ENCODE measurements around the gene RXRA.

Gene RXRA

DNA sequence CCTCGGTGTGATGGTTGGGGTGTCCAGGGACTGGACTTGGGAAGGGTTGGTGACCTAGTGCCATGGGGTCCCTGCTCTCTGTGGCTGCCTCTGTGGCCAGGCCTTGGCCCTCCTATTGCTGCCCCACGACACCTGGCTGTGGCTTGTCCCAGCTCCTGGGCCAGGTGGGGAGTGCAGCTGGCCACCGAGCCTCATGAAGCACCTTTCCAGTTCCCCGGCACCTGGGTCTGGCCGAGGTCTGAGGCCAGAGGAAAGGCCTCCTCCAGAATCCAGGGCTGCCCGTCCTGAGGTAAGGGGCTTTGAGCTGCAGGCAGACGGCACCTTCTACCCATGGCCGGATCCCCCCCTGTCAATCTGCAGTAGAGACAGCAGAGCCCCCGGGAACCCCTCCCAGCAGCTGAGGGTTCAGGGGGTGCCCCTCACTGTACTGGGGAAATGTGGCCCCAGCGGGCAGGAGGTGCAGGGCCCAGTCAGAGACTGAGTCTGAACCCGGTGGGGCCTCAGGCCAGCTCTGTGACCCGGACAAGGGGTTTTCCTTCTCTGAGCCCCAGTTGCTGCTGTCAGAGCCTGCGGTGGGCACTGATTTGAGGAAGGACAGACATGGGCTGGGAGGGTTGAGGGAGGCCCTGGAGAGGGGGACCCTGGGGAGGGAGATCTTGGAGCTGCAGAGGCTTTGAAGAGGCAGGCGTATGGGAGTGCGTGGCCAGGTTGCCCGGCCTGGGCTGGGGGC lies 54.5 kb downstream of the RXRA start:
- in situ Hi-C loops (cut with MboI; ENCODE audit: low sequenced_read_pairs), result no loop called here

DNA sequence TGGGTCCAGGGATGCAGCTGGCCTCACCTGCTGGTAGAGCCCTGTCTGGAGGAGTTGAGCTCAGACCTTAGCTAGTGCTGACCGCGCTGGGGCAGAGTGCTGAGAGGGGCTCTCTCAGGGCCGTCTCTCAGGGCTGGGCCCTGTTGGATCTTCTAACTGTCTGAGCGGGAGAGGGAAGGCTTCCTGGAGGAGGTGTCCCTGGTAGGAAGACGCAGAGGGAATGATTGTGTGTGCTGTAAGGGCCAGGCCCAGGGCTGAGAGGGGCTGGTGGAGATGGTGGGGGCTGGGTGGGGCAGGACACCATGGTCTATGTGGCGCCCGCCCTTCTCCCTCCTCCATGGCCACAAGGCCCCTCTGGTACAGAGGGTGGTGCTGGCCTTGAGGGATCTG lies 55.0 kb downstream of the RXRA start:
- in situ Hi-C loops (cut with MboI; ENCODE audit: low sequenced_read_pairs), result no loop called here

DNA sequence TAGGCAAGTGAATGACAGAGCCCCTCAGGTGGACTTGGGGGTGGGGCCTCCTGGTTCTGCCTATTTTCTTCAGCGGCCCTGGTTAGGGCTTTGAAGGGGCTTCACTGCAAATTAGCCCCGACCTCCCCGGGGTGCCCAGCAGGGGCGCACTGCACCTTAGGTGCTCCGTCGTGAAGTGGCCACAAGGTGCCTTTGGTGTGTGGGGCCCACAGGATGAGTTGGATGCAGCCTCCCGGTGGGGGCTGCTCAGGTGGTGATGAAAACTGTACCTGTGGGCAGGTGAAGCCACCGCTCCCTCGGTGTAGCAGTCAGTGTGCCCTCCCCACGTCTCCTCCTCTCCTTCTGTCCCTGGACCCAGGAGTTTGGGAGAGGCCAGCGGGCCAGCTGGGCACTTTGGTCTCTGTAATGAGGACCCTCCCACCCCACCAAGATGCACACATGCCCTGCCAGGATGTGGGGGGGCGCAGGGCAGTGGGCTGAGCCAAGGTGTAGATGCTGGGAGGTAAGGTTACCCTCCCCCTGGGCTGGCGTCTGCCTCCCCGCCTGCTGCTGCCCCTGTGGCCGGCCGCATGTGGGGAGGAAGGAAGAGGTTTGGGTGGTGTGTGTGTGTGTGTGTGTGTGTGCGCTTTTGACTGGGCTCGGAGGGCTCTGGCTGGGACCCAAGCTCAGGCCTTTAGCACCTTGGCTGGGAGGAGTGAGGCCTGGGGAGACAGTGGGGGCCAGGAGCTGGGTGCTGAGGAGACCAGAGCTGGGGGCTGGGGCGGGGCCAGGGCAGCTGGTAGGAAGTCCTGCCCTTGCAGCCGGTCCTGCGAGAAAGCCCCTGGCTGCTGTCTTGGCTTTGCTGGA lies 55.6 kb downstream of the RXRA start:
- in situ Hi-C loops (cut with MboI; ENCODE audit: low sequenced_read_pairs), result no loop called here

DNA sequence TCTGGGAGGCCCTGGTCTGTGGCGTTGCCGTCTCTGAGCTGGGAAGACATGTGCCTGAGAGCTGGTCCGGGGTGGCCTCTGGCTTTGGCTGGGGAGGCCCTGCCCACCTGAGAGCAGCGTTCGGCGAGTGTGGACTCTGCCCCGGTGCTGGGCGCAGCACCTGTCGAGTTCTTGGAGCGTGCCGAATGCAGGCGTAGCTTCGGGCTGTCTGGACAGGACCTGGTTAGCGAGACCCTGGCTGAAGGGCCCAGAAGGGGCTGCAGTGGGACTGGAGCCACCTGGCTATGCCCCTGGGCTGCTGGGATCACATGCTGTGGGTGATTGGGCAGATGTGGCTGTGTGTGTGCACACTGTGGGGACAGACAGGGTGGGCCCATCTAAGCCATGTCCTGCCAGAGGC lies 56.5 kb downstream of the RXRA start:
- in situ Hi-C loops (cut with MboI; ENCODE audit: low sequenced_read_pairs), result no loop called here

DNA sequence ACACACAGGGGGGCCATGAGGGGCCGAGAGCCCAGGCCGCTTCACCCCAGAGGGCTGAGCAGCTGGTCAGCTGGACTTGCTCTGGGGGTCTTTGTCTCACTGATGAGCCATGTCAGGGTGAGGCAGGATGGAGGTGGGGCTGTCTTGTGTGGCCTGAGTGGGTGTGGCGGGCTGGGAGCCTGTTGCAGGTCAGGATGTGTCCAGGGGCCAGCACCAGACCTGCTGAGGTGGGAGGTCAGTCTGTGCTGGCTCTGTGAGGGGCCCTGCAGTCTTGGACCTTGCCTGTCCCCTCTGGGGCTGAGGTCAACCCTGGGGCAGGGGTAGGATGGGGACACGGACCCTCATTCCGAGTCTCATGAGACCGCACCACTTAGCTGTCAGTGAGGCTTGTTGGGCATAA lies 56.9 kb downstream of the RXRA start:
- in situ Hi-C loops (cut with MboI; ENCODE audit: low sequenced_read_pairs), result no loop called here

DNA sequence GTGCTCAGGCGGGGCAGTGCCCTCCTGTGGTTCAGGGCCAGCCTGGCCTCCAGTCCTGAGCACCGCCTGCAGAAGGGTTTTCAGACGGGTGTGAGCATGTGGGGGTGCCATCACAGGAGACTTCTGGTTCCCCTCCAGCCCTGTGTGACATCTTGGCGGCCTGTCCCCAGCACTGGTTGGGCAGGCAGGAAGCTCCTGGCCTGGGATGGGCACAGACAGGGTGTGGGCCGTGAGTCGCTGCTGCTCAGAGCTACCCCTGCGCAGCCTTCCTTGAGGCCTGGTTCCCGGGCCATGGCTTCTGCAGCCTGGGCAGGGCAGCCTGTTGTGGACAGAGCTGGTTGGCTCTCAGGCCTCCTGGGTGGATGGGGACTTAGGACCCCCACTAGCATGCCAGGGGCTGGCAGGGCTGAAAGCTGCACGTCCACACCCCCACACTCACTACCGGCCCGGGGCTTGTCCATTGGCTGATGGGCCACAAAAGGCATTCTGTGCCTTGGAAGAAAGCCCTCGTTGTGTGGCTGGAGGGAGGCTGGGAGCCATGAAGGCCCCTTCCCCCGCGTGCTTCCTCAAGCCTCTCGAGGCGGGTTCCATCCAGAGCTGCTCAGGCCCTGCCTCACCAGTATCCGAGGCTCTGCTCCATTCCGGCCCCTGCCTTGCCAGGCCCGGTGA lies 58.7 kb downstream of the RXRA start:
- in situ Hi-C loops (cut with MboI; ENCODE audit: low sequenced_read_pairs), result no loop called here

DNA sequence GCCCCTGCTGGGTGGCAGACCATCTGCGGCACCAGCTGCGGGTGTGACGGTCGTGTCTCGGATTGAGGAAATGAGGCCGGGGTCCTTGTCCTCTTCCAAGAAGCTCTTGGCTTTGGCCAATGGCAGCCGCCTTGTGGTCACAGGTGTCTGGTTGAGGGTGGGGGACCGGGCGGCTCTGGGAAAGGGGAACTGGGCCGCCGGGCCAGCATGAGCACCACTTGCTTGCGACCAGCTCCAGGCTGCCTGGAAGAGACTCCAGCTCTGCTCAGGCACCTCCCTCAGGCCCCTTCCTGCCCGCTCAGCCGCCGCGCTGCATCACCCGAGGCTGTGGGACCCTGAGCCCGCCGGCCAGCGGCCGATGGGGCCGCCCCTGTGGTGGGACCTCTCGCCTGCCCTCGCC lies 59.7 kb downstream of the RXRA start:
- in situ Hi-C loops (cut with MboI; ENCODE audit: low sequenced_read_pairs), result no loop called here

DNA sequence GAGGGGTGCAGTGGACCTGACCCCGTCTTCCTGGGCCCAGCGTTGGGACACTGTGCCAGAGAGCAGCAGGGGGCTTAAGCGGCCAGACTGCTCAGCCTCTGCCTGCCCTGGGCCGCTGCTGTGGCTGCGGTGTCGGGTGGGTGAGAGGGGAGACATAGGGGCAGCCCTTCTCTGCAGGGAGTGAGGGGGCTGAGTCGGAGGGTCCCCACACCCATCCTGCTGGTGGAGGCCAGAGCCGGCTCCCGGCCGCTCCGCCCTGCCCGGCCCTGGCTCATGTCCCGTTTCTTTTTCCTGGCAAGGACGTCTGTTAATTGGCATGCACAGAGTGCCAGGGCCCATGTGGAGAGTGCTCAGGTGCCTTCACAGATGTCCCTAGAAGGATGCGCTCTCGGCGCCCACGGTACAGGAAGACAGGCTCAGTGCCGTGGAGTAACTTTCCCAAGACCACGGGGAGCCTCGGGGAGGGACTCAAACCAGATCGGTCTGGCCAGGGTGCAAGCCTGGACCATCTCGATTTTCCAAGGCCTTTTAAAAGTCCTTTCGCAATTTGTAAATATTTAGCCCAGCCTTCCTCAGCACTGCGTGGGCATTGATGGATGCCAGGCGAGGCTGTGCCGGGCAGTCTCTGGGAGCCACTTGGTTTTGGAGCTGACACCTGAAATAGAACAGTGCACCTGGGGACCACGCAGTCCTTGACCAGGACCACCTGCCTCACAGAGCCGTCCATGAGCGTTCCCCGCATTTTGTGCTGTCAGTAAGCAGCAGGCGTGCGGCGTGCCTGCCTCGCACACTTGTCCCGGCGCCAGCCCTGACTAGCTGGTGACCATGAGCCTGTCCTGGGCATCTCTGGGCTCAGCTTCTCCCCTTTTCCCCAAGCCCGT lies 60.9 kb downstream of the RXRA start:
- in situ Hi-C loops (cut with MboI; ENCODE audit: low sequenced_read_pairs), result no loop called here

DNA sequence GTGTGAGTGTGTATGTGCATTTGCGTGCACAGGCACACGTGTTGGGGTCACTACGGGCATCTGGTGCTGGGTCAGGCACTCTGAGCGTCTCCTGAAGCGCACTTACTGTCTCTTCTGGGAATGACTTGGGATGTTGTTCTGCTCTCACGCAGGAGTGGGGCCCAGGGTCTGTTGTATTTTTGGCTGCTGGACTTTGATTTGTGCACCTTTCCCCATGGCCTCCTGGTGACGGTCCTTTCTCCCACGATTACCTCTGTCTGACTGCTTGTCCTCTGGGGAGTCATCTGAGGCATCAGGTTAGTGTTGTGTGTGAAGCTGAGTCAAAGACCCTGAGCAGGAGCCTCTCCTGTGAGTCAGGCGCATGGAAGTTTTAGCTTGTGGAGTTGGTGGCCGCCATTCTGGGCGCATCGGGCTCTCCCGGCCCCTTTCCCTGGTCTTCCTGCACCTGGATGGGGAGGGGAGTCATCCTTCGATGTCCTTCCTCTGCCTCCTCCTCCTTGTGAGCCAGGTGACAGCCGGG lies 62.1 kb downstream of the RXRA start:
- in situ Hi-C loops (cut with MboI; ENCODE audit: low sequenced_read_pairs), result no loop called here

DNA sequence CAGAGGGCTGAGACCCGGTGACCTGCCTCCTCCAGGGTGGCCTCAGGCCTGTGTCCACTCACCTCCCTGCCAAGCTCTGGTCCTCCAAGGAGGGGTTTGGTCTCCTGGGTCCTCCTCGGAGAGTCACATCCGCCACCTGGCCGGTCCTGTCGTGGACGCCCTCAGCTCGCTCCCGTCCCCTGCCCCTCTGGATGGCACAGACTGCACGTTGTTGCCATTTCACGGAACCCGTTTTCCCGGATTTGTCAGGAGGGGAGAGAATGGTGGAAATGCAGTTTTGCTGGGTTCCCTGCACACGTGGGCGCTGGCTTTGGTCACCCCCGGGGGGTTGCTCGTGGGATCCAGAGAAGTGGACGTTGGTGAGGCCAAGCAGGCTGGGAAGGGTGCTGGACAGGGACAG lies 62.7 kb downstream of the RXRA start:
- in situ Hi-C loops (cut with MboI; ENCODE audit: low sequenced_read_pairs), result no loop called here

DNA sequence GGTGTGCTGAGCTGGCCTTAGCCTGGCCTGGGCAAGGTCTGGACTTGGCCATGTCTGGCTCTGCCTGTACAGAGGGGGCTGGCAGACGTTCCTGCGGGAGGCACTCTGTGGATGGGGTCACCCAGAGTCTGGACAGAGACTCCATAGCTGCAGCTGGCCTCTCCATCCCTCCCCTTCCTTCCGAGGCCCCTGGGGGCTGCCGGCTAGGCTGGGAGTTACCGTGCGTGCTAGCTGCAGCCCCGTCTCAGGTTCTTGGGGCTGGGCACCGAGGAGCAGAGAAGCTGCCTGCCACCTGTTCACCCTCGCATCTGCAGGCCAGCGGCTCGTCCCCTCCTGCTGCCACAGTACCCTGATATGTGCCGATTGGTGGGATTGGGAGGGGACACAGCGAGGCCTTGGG lies 63.4 kb downstream of the RXRA start:
- in situ Hi-C loops (cut with MboI; ENCODE audit: low sequenced_read_pairs), result no loop called here

DNA sequence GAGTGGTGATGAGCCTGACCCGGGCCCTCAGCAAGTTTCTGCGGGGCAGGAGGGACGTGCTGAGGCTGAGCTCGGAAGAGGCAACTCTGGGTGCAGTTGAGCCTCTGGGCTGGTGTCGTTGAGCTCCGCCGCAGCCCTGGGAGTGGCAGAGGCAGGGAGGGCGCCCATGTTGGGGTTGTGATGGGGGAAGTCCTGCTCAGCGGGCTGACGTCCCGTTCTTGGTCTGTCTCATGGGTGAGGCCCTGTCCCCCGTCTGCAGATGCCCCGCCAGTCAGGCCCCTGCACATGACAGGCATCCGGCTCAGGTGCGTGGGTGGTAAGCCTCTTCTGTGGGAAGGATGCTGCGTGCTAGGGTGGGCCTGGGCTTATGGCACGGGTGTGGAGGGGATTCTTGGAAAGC lies 64.3 kb downstream of the RXRA start:
- in situ Hi-C loops (cut with MboI; ENCODE audit: low sequenced_read_pairs), result no loop called here

DNA sequence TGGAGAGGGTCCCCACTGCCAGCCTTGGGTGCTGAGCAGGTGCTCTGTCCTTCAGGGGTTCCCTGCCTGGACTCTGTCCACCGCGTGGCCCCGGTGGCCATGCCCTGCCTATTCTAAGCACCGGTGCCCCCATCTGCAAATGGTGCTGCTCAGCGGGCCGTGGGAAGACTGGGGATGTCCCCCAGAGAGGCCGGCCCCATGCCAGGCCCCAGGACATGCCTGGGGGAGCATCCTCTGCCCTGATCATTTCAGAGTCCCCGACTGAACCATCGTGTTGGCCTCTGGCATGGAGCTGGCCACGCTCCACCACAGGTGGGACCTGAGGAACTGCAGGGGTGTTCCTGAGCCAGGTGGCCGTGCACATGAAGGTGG lies 64.7 kb downstream of the RXRA start:
- in situ Hi-C loops (cut with MboI; ENCODE audit: low sequenced_read_pairs), result no loop called here

DNA sequence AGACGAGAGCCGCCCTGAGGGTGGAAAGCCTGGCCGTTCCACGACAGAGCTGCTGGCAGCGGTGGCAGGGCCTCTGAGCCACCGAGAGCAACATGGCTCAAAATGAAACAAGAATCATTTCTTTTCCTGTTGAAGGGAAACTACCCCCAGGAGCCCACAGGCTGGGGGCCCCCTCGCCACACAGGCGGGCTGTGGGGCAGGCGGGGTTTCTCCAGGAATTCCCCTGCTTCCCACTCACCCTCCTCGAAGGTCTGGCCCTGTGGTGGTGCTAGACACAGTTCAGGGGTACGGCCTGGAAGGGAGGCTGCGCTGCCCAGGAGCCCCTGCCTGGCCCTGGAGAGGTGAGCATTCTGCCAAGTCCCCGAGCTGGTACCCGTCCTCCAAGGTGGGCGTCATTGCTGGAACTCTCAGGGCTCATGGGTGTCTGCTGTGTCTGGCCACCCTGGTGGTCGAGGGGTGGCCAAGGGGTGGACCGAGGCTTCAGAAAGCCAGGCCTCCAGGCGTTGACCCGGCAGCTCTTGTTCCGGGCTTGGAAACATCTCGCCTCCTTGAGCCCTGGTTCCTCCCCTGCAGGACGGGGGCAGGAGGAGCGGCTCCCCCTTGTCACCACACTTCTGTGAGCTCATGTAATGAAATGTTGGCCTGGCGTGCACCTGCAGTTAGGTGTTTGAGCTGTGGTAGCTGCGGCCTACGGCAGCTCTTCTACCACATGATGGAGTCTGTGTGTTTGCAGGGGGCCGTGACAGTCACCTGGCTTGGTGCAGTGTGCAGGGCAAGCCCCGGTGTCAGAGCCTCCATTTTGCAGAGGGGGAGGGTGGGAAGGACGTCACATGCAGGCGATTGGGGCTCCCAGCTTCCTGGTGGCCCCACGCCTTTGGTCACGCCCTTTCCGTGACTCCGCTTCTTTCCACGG lies 65.3 kb downstream of the RXRA start:
- in situ Hi-C loops (cut with MboI; ENCODE audit: low sequenced_read_pairs), result no loop called here

DNA sequence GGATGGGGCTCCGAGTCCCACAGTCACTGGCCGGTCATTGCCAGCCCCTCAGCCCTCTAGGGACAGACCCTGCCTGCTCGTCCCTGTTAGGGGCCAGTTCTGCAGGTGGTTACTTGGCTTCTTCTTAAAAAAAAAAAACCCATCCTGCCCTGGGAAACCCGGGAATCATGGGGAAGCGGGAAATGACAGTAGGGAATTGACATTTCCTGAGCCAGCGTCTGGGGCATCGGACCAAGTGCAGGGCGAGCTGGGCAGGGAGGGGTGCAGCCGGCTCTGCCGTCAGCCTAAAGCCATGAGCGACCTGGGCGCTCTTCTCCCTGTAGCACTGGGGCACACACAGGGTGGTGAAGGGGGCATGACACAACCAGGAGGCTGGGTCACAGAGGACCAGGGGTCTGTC lies 66.6 kb downstream of the RXRA start:
- in situ Hi-C loops (cut with MboI; ENCODE audit: low sequenced_read_pairs), result no loop called here

DNA sequence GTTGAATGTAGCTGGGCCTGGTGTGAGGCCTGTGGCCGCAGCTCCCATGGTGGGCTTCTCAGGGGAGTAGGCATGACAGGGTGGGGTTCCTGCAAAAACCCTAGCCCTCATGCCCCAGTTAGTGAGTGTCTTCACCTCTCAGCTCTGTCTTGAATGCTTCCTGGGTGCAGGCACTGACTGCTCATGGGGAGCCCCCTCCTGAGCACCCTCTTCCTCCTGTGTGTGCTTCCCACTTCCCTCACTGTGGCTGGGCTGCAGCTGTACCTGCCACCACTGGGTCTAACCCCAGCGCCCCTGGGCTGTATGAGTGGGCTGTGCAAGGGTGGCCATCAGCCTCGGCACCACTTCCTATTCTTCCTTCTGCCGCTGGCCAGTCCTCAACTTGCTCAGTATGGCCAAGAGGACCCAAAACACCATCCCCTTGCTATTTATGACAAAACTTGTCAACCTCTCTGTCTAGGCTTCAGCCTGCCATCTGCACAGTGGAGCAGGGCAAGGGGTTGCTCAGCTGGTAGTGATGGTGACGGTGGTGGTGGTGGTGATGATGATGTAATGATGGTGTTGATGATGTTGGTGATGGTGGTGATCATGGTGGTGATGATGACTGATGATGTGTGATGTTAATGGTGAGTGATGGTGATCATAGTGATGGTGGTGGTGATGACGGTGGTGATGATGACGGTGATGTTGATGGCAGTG lies 67.5 kb downstream of the RXRA start:
- in situ Hi-C loops (cut with MboI; ENCODE audit: low sequenced_read_pairs), result no loop called here

DNA sequence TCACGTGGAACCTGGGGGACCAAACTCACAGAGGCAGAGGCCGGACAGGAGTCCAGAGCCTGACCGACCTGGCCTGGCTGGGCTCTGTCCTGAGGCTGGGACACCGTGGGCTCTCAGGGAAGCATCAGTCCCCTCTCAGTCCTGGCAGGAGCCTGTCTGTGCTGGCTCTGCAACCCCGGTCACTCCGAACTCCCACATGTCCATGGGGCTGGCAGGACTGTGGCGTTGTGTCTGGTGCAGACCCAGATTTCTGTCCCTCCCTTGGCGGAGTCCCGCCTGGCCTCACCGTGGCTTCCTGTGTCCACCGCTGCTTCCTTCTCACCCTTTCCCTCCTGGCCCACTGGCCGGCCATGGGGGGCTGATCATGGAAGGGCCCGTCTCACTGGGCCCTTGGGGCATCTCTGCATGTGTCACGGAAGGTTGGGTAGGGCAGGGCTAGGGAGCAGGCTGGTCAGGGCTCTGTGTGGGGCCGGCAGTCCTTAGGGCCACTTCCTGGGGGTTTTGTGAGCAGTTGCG lies 68.8 kb downstream of the RXRA start:
- in situ Hi-C loops (cut with MboI; ENCODE audit: low sequenced_read_pairs), result no loop called here

DNA sequence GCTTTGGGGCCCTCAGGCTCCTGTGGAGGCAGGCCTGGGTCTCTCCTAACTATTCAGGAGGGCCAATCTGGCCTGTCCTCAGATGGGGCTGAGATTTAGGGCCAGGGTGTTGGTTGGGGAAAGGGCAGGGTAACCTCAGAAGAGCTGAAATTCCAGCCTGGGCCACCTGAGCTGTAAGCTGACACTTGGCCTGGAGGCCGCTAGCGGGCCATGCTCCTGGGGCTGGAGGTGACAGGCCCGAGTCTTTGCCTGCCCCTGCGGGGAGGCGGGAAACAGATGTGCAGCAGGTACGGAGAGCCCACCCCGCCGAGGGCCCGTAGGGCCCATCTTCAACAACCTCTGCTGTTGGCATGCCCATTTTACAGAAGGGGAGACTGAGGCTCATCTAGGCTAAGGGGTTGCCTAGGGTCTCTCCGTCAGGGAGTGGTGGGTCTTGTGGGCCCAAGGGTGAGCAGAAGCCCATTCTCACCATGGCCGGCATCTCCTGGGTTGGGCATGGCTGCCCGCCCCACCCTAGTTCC lies 69.5 kb downstream of the RXRA start:
- in situ Hi-C loops (cut with MboI; ENCODE audit: low sequenced_read_pairs), result no loop called here

DNA sequence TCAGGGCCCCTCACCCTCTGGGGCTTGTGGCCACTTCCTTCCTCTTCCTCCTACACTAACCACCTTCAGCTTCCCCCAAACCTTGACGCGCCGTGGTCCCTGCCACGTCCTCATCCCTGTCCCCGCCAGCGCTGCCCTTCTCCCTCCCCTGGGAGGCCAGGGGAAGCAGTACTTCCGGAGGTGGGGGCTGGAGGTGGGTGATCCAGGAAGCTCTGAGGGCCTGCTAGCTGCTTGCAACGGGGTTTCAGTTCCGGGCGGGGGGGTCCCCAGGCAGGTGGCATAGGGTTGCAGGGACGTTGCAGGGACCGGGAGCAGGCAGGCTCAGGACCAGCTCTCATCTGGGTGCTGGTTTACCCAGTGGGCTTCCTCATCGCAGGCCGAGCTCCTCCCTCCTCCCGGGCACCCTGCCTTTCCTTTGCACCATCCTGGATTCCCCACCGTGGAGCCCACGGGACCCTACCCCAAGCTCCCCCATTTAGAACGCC lies 70.0 kb downstream of the RXRA start:
- in situ Hi-C loops (cut with MboI; ENCODE audit: low sequenced_read_pairs), result no loop called here
